Fibroblast of the aortic adventitia (primary cell): ENCODE results near the gene BCAR3. TPM values are rescaled to one million over a fixed set of nuclear protein-coding genes. Genes with fewer than 3 reads are reported as not detected.

Experiments used
- DNase-seq: peaks from one replicate; pipeline ENCODE4 v3.0.0-alpha.2; 2010; ENCODE audit warnings: low read depth
- H3K4me3 ChIP-seq: 2 replicates; pipeline ENCODE4 v1.5.1; 2011; ENCODE audit warnings: low read depth, mild to moderate bottlenecking, control low read depth, low read length, moderate library complexity
- total RNA-seq: library from RNA; depleted of rRNA; stranded (reverse); fragments of >200 nt; gene quantifications from 2 replicates; pipeline ENCODE4 v1.2.3, GENCODE V29; 2012; ENCODE audit warnings: low replicate concordance
- TF ChIP-seq, protein P1 (sequence below): IDR thresholded peaks from 2 replicates; pipeline ENCODE4 v1.5.1; 2011; ENCODE audit warnings: mild to moderate bottlenecking, low read length, control low read depth, inconsistent platforms; ENCODE audit not compliant: insufficient read depth

The BCAR3 gene
- total RNA-seq, 1 donor: 34.4 TPM

DNA sequence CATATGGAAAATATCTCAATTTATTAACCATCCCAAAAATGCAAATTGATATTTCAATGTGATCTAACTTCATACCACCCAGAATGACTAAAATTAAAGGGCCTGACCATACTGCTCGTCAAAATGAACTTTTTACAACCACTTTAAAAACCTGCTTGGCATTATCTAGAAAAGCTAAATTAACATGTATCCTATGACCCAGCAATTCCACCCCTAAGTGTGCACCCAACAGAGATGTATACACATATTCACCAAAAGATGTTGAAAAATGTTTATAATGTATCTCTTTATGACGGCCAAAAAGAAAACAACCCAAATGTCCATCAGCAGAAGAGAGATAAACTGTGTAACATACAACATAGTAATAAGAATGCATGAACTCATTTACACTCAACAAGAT lies 1.6 kb upstream of the BCAR3 start:
- TF ChIP-seq, protein P1, sequence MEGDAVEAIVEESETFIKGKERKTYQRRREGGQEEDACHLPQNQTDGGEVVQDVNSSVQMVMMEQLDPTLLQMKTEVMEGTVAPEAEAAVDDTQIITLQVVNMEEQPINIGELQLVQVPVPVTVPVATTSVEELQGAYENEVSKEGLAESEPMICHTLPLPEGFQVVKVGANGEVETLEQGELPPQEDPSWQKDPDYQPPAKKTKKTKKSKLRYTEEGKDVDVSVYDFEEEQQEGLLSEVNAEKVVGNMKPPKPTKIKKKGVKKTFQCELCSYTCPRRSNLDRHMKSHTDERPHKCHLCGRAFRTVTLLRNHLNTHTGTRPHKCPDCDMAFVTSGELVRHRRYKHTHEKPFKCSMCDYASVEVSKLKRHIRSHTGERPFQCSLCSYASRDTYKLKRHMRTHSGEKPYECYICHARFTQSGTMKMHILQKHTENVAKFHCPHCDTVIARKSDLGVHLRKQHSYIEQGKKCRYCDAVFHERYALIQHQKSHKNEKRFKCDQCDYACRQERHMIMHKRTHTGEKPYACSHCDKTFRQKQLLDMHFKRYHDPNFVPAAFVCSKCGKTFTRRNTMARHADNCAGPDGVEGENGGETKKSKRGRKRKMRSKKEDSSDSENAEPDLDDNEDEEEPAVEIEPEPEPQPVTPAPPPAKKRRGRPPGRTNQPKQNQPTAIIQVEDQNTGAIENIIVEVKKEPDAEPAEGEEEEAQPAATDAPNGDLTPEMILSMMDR: no peak

DNA sequence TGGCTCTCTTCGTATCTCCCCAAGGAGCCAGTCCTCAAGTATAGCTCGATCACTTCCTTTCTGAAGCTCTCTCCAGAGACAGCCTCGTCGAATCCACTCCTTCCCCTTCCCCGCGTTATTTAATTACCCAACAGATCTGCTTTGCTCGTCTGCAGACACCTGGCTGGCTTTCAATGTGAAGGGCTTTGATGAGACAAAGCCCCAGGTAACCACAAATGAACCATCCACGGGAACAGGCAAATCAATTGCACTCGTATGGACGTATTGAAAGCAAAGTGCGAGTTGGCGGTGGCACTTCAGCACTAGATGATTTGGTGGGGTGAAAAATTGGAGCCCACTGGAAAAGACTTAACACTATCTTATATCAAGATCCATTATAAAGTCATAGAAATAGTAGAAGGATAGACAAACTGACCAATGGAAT lies 364 bp upstream of the BCAR3 start:
- H3K4me3 ChIP-seq: peak overlapping the region; percentile 74
- TF ChIP-seq, protein P1: no peak
- no peak for DNase-seq

More for the DNA sequence above, 1.6 kb upstream of the BCAR3 start:
- H3K4me3 ChIP-seq: no peak overlapping the region
- DNase-seq: no peak

DNA sequence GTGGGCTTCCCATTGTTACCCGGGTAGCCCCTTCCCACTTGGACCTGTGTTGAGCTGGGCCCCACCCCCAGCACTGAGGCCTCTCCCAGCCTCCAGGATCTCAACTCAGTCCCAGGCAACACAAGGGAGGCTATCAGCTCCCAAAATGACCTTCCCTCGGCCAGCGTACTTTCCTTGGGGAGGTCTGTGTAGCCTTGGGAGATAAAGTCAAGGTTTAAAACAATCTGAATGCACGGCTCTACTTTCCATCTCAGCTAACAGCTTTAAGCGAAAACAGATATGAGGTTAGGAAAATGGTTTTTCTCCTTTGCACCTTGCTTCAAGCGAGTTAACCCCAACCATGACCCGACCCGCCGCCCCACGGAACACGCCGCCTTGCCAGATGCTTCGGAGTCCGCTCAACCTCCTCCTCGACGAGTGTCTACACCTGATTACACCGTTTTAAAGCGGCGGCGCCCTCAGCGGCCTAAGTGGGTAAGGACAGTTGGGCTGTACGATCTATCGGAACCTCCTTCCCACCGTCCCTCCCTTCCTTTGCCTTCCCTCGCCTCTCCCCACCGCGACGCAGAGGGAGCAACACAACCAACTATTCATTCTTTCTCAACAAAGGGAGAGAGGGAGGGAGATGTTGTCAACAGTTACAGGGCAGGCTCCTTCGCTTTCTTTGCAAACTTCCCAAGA lies 1.1 kb downstream of the BCAR3 start:
- peak; percentile 91 for DNase-seq
- peak overlapping the region; percentile 74 for H3K4me3 ChIP-seq

DNA sequence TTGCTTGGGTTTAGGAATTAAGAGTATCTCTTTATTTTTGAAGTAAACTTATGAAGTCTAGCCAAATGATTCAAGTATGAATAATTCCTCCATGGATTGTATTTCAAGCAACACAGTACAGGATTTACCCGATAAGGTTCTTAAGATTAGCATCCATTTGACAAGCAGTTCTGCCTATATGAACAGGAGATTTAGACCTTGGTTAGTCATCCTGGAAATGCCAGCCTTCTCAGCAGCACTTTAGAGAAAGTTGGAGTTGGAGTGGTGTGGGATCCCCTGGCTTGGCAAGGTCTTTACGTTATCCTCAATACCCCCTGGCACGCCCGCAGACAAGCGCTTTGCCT lies 1.6 kb downstream of the BCAR3 start:
- TF ChIP-seq, protein P1: no peak
- DNase-seq: peak; percentile 88
- peak overlapping the region; percentile 74 for H3K4me3 ChIP-seq

More for the DNA sequence above, 1.1 kb downstream of the BCAR3 start:
- TF ChIP-seq, protein P1: peak; percentile 83

DNA sequence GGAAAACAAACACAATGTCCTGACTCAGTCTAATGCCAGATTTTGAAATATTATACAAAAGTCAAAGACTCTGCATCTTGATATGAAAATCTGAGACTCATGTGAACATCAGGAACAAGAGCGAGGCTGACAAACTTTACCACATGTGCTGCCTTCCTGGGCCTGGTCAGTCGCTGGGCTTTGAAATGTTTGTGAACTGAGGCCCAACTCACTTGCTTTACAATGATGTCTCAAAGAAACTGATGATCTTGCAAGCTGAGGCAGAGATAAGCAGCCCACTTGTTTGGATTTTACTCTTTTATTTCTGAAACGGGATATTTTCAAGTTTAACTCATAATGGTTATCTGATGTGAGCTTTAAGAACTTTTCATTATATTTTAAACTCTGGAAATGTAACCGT lies 2.1 kb downstream of the BCAR3 start:
- peak; percentile 53 for DNase-seq
- H3K4me3 ChIP-seq: peak overlapping the region; percentile 2
- TF ChIP-seq, protein P1: no peak

DNA sequence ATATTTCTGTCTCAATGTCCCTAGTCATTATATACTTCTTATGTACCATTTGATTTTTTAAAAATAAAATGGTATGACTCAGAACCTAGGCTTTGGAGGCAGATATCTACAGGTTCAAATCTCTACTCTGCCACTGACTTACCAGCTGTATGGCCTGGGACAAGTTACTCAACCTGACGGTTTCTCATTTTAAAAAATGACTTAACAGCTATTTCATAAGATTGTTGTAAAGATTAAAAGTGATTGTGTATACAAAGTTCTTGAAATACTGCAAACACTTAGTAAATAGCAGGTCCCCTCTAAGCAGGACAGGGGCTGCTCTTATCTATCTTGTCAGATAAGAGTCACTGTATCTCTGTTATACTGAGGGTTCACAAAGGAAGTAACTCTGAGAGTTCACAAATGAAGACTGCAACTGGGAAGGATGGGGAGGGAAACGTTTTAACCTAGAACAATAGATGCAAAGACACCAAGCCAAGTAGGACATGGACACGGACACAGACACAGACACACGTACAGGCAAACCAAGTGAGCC lies 2.6 kb downstream of the BCAR3 start:
- DNase-seq: no peak
- peak overlapping the region; percentile 2 for H3K4me3 ChIP-seq

More for the DNA sequence above, 2.6 kb downstream of the BCAR3 start:
- TF ChIP-seq, protein P1: no peak
